PC-3 (cell line): ENCODE measurements around the gene RANBP10.

ENCODE experiments used
- EZH2 ChIP-seq: fragments of 300-600 bp; sonication (generic); IDR thresholded peaks from one replicate; pipeline ENCODE4 v1.6.1; 2017; ENCODE audit warnings: antibody characterized with exemption, mild to moderate bottlenecking, low read length; ENCODE audit not compliant: unreplicated experiment
- EZH2phosphoT487 ChIP-seq: fragments of 300-600 bp; sonication (generic); IDR thresholded peaks from 2 replicates; pipeline ENCODE4 v1.6.1; 2018; ENCODE audit warnings: mild to moderate bottlenecking, antibody characterized with exemption, low read length, borderline replicate concordance
- TF ChIP-seq, protein P1 (sequence below): fragments of 300-600 bp; sonication (generic); conservative IDR thresholded peaks from 2 replicates; pipeline ENCODE4 v1.5.1; 2017; ENCODE audit warnings: antibody characterized with exemption, low read depth, mild to moderate bottlenecking, low read length

DNA sequence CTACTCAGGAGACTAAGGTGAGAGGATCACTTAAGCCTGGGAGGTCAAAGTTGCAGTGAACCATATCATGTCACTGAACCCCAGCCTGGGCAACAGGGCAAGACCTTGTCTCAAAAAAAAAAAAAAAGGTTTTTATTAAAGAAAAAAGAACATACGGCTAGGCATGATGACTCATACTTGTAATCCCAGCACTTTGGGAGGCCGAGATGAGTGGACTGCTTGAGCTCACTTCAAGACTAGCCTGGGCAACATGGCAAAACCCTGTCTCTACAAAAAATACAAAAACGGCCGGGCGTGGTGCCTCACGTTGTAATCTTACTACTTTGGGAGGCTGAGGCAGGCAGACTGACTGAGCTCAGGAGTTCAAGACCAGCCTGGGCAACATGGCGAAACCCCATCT is 38.4 kb downstream of the RANBP10 start:
- TF ChIP-seq, protein P1, sequence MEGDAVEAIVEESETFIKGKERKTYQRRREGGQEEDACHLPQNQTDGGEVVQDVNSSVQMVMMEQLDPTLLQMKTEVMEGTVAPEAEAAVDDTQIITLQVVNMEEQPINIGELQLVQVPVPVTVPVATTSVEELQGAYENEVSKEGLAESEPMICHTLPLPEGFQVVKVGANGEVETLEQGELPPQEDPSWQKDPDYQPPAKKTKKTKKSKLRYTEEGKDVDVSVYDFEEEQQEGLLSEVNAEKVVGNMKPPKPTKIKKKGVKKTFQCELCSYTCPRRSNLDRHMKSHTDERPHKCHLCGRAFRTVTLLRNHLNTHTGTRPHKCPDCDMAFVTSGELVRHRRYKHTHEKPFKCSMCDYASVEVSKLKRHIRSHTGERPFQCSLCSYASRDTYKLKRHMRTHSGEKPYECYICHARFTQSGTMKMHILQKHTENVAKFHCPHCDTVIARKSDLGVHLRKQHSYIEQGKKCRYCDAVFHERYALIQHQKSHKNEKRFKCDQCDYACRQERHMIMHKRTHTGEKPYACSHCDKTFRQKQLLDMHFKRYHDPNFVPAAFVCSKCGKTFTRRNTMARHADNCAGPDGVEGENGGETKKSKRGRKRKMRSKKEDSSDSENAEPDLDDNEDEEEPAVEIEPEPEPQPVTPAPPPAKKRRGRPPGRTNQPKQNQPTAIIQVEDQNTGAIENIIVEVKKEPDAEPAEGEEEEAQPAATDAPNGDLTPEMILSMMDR = no peak
- TF ChIP-seq EZH2 = no peak
- no peak for TF ChIP-seq EZH2phosphoT487
